OCI-LY3 (cell line): ENCODE results near the gene TNS2.

ENCODE experiments used
- CTCF ChIP-seq: fragments of 200-600, 300-600 bp; sonication (generic); IDR thresholded peaks from 2 replicates; pipeline ENCODE4 v1.5.1; 2014; ENCODE audit warnings: antibody characterized with exemption, low read length, low read depth
- EZH2phosphoT487 ChIP-seq: fragments of 200-600 bp; shearing (Covaris generic); IDR thresholded peaks from 2 replicates; pipeline ENCODE4 v1.6.1; 2018; ENCODE audit warnings: antibody characterized with exemption, mixed run types, low read depth

- TF ChIP-seq EZH2phosphoT487: no peak
- no peak for TF ChIP-seq CTCF
Observed at GRCh38 chr12:53059434-53060063, 9.7 kb downstream of the TNS2 start.
